Neutrophil (primary cell): ENCODE measurements around the gene ACTR6.

ENCODE experiments used
- H3K27ac ChIP-seq: fragments of 200-600 bp; sonication (generic); 2 replicates; pipeline ENCODE4 v1.5.1; 2016; ENCODE audit warnings: mild to moderate bottlenecking, moderate library complexity
- H3K27me3 ChIP-seq: fragments of 200-600 bp; sonication (generic); 2 replicates; pipeline ENCODE4 v1.6.0; 2016; ENCODE audit warnings: mild to moderate bottlenecking
- H3K36me3 ChIP-seq: fragments of 200-600 bp; sonication (generic); 2 replicates; pipeline ENCODE4 v1.5.1; 2017
- H3K4me1 ChIP-seq, 2 experiments: fragments of 200-600 bp in 1 of 2; sonication (generic) in 1 of 2; 1 replicate in 1 of 2; 2 replicates in 1 of 2; pipeline versions ENCODE4 v1.5.1 to v1.6.1; 2013 to 2016; ENCODE audit warnings: low read depth in 1 of 2, low read length in 1 of 2, mild to moderate bottlenecking in 1 of 2, moderate library complexity in 1 of 2; ENCODE audit not compliant: control insufficient read depth in 1 of 2, insufficient read depth in 1 of 2
- H3K4me3 ChIP-seq, 2 experiments: fragments of 200-600 bp in 1 of 2; sonication (generic) in 1 of 2; 1 replicate in 1 of 2; 2 replicates in 1 of 2; pipeline ENCODE4 v1.5.1; 2013 to 2016; ENCODE audit warnings: low read depth in 1 of 2, low read length in 1 of 2, mild to moderate bottlenecking in 1 of 2, moderate library complexity in 1 of 2
- H3K9me3 ChIP-seq: fragments of 200-600 bp; sonication (generic); 2 replicates; pipeline ENCODE4 v1.5.1; 2016
- CTCF ChIP-seq: fragments of 200-600 bp; sonication (generic); IDR thresholded peaks from 2 replicates; pipeline ENCODE4 v1.5.1; 2016; ENCODE audit warnings: antibody characterized with exemption

Gene ACTR6

GRCh38 chr12:100266835-100267602, 66.4 kb downstream of the ACTR6 start, which contains the start of the genes DEPDC4 and SCYL2:
DEPDC4 (minus strand) TSS chr12:100267079; CDS start chr12:100267076, 3 bp downstream.
SCYL2 (plus strand) TSS chr12:100267177; CDS start chr12:100282971, 15,794 bp downstream.
- no peaks in the 10 kb centered on the region for H3K9me3 ChIP-seq
- no peaks in the 10 kb centered on the region for H3K36me3 ChIP-seq
- TF ChIP-seq CTCF: peak; percentile 46
- H3K27ac ChIP-seq: peak within 1 kb of the TSS; percentile 97
- no peaks in the 10 kb centered on the region for H3K27me3 ChIP-seq
- H3K4me1 ChIP-seq: peaks cover 25 to 38% of the 10 kb centered on the region in 2 experiments
- peak within 1 kb of the TSS; percentile 75 to 98 for H3K4me3 ChIP-seq

DNA sequence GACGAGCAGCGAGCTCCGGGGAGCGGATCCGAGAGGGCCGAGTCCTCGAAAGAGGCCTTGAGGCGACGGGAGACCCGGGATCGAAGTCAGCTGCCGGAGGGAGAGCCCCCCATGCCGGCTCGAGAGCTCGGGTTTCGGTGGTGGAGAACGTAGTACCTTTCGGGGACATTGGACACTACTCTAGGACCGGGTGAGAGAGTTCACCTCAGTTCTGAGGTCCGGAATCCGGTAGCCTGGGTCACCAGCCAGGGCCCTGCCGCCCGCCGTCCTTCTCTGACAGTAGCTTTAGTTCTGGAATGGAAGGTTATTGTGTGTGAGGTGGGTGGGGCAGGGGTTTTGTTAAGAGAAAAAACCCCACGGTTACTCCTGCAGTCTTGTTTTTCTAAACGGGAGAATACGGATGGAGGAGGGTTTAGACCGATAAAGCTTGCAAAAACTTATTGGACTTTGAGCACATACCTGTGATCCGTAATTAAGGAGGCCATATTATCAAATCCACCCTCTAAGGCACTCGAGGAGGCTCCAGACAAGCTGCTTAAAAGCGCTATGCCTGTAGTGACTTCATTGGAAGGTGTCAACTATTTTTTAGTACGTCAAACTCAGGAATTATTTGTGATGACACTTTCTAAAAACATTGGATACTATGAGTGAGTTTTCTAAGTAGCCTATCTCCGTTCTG, 67.1 kb downstream of the ACTR6 start:
- no peaks in the 10 kb centered on the region for H3K27me3 ChIP-seq
- no peak for TF ChIP-seq CTCF
- H3K27ac ChIP-seq: peak overlapping the region; percentile 97
- no peaks in the 10 kb centered on the region for H3K36me3 ChIP-seq
- H3K4me3 ChIP-seq: peak overlapping the region; percentile 75 to 98
- H3K9me3 ChIP-seq: no peaks in the 10 kb centered on the region
- H3K4me1 ChIP-seq: peaks cover 25 to 39% of the 10 kb centered on the region in 2 experiments

DNA sequence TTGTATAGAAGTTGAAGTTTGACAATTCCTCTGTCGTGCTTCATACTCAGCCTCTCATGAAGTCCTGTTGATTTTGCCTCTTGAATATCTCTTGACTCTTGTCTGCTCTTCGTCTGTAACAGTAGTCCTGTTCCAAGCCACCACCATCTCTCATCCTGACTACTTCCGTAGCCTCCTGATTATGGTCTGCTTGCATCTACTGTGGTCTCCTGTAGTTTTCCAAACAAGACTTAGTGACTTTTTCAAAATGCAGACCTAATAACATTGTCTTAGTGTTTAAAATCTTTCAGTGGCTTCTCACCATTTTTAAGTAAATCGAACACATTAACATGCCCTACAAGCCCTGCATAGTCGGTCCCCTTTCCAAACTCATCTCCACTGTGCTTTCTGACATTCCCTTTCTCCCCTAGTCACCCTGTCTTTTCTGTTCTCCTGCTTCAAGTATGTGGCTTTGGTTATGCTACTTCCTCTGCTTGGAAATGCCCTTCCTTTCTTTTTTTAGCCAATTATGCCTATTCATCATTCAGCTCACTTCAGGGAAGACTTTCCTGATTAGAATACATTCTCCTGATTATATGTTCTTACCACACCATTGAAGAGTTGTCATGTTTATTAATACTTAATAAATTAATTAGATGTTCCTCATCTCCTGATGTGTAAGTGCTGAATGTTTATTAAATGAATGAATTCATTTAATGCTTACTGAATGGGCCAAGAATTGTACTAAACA, 68.4 kb downstream of the ACTR6 start:
- H3K27ac ChIP-seq: peak overlapping the region; percentile 97
- peaks cover 25 to 39% of the 10 kb centered on the region in 2 experiments for H3K4me1 ChIP-seq
- TF ChIP-seq CTCF: no peak
- H3K9me3 ChIP-seq: no peaks in the 10 kb centered on the region
- H3K4me3 ChIP-seq: peak overlapping the region in 1 of 2 experiments; percentile 98
- H3K36me3 ChIP-seq: no peaks in the 10 kb centered on the region
- no peaks in the 10 kb centered on the region for H3K27me3 ChIP-seq

- Histone ChIP-seq H3K9me3 (no peaks in the 10 kb centered on the region), H3K4me1 (peaks cover 9 to 19% of the 10 kb centered on the region in 2 experiments), H3K27ac (no peak overlapping the region), H3K27me3 (no peaks in the 10 kb centered on the region), H3K36me3 (no peaks in the 10 kb centered on the region), H3K4me3 (no peak overlapping the region)
- no peak for TF ChIP-seq CTCF
These were observed 73.2 kb downstream of the ACTR6 start for GRCh38 chr12:100273782-100274181.
